ENCODE data around the gene GATA2. TPM values are rescaled to one million over a fixed set of nuclear protein-coding genes. Genes with fewer than 3 reads are reported as not detected.

GATA2 gene
- total and polyA plus RNA-seq, 2 of the 13 experiments (the other 11 are each of a cell fraction or from before 2014, with no cell fraction given): 3.5 to 6.2 TPM

DNA sequence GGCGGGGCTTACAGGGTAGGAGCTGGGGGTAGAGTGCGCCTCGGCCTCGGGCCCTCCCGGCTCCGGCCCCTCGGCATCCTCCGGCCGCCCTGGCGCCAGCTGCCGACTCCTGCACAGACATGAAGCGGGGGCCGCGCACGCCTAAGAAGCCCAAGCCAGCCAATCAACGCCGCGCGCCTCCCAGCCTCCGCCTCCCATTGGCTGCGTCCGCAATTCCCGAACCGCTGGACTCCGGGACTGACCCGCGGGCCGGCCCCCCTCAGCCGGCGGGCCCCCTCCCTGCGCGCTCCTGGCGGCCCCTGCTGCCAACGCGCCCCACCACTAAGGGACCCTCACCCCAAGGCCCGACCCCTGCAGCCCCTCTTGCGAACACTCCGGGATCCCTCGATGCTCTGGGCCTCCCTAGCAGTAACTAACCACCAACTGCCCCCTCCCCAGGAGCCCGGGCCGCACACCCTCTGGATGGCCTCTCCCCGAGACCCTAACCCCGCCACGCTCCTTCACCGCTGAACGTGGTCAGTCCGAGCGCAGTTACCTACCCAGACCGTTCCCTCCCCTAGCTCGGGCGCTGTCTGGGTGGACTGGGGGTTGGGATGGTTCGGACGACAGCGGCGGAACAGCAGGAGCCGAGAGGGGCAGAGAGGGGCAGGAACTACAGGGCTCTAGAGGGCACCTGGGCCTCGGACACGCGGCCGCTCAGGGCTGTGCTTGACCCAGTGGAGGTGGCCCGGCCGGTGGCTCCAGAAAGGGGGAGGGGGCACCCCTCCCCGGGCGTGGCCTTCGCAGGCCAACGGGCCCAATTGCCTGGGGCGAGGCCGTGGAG, 5.0 kb downstream of the GATA2 start (continued):
- TF ChIP-seq, protein P1, sequence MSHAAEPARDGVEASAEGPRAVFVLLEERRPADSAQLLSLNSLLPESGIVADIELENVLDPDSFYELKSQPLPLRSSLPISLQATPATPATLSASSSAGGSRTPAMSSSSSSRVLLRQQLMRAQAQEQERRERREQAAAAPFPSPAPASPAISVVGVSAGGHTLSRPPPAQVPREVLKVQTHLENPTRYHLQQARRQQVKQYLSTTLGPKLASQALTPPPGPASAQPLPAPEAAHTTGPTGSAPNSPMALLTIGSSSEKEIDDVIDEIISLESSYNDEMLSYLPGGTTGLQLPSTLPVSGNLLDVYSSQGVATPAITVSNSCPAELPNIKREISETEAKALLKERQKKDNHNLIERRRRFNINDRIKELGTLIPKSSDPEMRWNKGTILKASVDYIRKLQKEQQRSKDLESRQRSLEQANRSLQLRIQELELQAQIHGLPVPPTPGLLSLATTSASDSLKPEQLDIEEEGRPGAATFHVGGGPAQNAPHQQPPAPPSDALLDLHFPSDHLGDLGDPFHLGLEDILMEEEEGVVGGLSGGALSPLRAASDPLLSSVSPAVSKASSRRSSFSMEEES (CRISPR knock-in tag; IDR thresholded peaks at IDR 0.05): no peak
- TF ChIP-seq ZNF496 (CRISPR knock-in tag; IDR thresholded peaks at IDR 0.05; ENCODE audit: insufficient replicate concordance): no peak
- peak; percentile 87 for TF ChIP-seq RBM39 (IDR thresholded peaks at IDR 0.05; ENCODE audit: low read depth, low read length, poor library complexity, severe bottlenecking)
- TF ChIP-seq, protein P2, sequence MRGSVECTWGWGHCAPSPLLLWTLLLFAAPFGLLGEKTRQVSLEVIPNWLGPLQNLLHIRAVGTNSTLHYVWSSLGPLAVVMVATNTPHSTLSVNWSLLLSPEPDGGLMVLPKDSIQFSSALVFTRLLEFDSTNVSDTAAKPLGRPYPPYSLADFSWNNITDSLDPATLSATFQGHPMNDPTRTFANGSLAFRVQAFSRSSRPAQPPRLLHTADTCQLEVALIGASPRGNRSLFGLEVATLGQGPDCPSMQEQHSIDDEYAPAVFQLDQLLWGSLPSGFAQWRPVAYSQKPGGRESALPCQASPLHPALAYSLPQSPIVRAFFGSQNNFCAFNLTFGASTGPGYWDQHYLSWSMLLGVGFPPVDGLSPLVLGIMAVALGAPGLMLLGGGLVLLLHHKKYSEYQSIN (CRISPR knock-in tag; IDR thresholded peaks at IDR 0.05; ENCODE audit: borderline replicate concordance): no peak
- TF ChIP-seq IRF2 (CRISPR knock-in tag; IDR thresholded peaks at IDR 0.05): no peak; the same call in 1 of the 2 replicates
- TF ChIP-seq ISL2 (CRISPR knock-in tag; IDR thresholded peaks at IDR 0.05): no peak; the same call in 1 of the 2 replicates
- peak; percentile 17; the same call in 1 of the 2 replicates for TF ChIP-seq GZF1 (CRISPR knock-in tag; IDR thresholded peaks at IDR 0.05)
- no peak for TF ChIP-seq FOXA3 (CRISPR knock-in tag; IDR thresholded peaks at IDR 0.05)
- no peak for TF ChIP-seq ZBTB3 (CRISPR knock-in tag; IDR thresholded peaks at IDR 0.05; ENCODE audit: borderline replicate concordance, low read depth)
- TF ChIP-seq AGO1 (IDR thresholded peaks at IDR 0.05; ENCODE audit: low read depth, low read length, poor library complexity, severe bottlenecking): peak; percentile 7
- TF ChIP-seq RFXAP (CRISPR knock-in tag; IDR thresholded peaks at IDR 0.05; ENCODE audit: borderline replicate concordance): peak; percentile 70; the same call in 1 of the 2 replicates
- TF ChIP-seq EED (CRISPR knock-in tag; IDR thresholded peaks at IDR 0.05): no peak
- TF ChIP-seq ZBTB8A (CRISPR knock-in tag; IDR thresholded peaks at IDR 0.05; ENCODE audit: borderline replicate concordance, low read depth): no peak
- no peak for TF ChIP-seq CHD4 (IDR thresholded peaks at IDR 0.05; ENCODE audit: borderline replicate concordance, low read length)
- TF ChIP-seq, protein P3, sequence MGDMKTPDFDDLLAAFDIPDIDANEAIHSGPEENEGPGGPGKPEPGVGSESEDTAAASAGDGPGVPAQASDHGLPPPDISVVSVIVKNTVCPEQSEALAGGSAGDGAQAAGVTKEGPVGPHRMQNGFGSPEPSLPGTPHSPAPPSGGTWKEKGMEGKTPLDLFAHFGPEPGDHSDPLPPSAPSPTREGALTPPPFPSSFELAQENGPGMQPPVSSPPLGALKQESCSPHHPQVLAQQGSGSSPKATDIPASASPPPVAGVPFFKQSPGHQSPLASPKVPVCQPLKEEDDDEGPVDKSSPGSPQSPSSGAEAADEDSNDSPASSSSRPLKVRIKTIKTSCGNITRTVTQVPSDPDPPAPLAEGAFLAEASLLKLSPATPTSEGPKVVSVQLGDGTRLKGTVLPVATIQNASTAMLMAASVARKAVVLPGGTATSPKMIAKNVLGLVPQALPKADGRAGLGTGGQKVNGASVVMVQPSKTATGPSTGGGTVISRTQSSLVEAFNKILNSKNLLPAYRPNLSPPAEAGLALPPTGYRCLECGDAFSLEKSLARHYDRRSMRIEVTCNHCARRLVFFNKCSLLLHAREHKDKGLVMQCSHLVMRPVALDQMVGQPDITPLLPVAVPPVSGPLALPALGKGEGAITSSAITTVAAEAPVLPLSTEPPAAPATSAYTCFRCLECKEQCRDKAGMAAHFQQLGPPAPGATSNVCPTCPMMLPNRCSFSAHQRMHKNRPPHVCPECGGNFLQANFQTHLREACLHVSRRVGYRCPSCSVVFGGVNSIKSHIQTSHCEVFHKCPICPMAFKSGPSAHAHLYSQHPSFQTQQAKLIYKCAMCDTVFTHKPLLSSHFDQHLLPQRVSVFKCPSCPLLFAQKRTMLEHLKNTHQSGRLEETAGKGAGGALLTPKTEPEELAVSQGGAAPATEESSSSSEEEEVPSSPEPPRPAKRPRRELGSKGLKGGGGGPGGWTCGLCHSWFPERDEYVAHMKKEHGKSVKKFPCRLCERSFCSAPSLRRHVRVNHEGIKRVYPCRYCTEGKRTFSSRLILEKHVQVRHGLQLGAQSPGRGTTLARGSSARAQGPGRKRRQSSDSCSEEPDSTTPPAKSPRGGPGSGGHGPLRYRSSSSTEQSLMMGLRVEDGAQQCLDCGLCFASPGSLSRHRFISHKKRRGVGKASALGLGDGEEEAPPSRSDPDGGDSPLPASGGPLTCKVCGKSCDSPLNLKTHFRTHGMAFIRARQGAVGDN (CRISPR knock-in tag; IDR thresholded peaks at IDR 0.05): peak; percentile 93
- peak; percentile 75 for TF ChIP-seq ZIK1 (CRISPR knock-in tag; IDR thresholded peaks at IDR 0.05; ENCODE audit: borderline replicate concordance, low read depth)
